MM.1S (cell line): ENCODE measurements around the gene AVL9.

Experiments used
- EZH2phosphoT487 ChIP-seq: fragments of 300-600 bp; sonication (generic); IDR thresholded peaks from 2 replicates; pipeline ENCODE4 v1.6.1; 2018; ENCODE audit warnings: antibody characterized with exemption, low read length
- TF ChIP-seq, protein P1 (sequence below): fragments of 300-600 bp; sonication (generic); IDR thresholded peaks from 2 replicates; pipeline ENCODE4 v1.5.1; 2016; ENCODE audit warnings: antibody characterized with exemption, low read length, mixed read lengths

DNA sequence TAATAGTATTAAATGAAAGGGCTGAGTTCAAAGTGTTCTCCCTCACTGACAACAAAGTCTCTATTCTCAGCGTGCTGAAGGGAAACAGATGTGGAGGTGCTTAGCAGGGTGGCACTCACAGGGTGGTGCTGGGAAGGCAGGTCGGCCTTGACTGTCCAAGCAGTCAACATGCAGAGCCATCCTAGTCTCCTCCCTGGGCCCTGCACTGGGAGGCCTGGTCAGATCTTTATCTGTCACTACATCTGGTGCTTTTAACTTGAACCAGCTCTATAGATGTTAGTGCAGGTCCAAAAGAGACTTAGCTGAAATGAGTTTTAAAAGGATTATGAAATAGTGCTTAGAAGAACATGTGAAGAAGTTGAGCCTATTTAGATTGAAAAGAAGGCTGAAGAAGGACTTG, 82.1 kb downstream of the AVL9 start:
- TF ChIP-seq, protein P1, sequence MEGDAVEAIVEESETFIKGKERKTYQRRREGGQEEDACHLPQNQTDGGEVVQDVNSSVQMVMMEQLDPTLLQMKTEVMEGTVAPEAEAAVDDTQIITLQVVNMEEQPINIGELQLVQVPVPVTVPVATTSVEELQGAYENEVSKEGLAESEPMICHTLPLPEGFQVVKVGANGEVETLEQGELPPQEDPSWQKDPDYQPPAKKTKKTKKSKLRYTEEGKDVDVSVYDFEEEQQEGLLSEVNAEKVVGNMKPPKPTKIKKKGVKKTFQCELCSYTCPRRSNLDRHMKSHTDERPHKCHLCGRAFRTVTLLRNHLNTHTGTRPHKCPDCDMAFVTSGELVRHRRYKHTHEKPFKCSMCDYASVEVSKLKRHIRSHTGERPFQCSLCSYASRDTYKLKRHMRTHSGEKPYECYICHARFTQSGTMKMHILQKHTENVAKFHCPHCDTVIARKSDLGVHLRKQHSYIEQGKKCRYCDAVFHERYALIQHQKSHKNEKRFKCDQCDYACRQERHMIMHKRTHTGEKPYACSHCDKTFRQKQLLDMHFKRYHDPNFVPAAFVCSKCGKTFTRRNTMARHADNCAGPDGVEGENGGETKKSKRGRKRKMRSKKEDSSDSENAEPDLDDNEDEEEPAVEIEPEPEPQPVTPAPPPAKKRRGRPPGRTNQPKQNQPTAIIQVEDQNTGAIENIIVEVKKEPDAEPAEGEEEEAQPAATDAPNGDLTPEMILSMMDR, result no peak
- TF ChIP-seq EZH2phosphoT487, result no peak
